HG02943 (cell line): Measurements from ENCODE around the gene LARP4B.
"Not testable (repeated sequence)": the region's sequence is repeated elsewhere in the genome, so short reads cannot be mapped to it uniquely, and the experiment has no call there.

Experiments used
- ATAC-seq: cut with Tn5 transposase; IDR thresholded peaks from one replicate; pipeline ENCODE4 v1.9.1; 2021; ENCODE audit warnings: mild to moderate bottlenecking, low read depth, moderate library complexity; ENCODE audit not compliant: unreplicated experiment

The LARP4B gene

DNA sequence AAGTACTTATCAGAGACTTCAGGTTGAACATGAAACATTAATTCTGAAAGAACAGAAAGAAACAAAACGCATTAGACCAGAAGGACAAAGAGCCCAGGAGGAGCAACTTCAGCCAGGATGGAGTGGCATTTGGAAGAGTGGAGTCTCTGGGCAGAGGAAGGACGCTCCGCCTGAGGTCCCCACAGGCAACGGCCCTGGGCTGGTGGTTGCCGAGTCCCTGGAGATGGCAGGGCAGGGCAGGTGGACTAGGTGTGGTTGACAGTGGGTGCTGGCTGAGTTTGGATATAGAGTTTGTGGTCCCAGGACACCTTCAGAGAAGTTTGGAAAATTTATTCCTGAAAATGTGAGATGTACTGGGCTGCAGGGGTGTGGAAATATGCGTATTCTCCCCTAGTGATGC is 27.4 kb upstream of the LARP4B start:
- no peak for ATAC-seq

DNA sequence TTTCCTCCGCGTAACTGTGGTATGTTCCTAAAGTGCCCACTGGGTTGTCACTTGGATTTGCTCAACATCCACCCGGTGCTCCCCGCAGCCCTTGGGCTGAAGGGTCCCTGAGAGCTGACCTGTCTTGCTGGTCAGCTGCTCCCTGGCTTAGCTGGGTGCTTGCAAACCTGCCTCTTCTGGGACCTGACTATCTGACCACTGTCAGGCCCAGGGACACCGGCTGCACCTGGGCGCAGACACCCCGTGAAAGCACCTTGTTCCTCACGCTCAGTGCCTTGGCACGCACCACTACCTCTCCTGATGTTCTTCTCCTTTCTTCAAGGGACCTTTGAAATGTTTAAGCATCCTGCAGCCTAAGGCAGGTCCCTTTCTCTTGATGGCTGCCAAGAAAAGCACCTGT is 26.6 kb upstream of the LARP4B start:
- no peak for ATAC-seq

DNA sequence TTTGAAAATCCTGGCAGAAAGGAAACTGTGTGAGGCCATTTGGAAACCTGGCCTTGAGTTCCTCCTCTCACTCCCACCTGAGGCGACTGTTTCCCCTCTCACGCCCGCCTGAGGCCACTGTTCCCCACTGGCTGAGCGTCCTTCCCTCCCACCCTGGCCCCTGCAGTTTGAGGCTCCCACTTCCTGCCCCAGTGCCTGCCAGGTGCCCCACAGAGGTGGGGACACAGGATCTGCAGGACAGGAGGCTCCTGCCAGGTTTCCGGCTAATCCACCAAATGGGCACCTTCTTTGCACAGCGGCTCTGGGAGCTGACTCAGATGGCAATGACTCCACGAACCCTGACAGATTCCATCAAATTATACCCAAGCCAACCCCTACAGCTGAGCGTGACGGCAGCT is 24.3 kb upstream of the LARP4B start:
- ATAC-seq: no peak

DNA sequence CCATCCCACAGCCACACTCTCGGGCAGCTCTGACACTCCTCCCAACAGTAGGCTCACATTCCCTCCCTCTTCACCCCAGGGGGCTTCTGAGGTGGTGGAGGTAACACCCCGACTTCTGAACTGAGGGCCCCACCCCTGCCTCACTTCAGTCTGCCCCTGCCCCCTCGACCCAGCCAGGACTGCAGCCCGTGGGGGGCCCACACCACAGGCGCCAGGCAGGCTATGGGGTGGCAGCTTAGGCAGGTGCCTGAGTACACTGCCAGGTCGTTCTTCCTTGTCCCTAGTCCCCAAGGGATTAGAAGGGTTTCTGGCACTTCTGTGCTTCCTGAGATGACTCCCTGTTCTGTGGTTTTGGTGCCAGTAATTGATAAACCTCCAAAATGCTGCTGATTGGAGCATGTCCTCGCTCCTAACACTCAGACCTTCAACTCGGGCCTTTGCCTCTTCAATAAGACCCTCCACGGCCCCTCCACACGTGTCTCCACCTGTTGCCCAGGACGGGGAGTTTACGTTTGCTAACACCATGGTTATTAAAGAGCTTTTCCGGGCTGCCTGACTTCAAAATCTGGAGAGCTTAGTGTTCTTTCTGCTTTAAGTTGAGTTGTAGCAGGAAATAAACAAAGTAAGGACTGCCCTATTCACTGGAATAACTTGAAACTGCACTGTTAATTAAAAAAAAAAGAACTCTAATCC is 23.8 kb upstream of the LARP4B start:
- no peak for ATAC-seq

DNA sequence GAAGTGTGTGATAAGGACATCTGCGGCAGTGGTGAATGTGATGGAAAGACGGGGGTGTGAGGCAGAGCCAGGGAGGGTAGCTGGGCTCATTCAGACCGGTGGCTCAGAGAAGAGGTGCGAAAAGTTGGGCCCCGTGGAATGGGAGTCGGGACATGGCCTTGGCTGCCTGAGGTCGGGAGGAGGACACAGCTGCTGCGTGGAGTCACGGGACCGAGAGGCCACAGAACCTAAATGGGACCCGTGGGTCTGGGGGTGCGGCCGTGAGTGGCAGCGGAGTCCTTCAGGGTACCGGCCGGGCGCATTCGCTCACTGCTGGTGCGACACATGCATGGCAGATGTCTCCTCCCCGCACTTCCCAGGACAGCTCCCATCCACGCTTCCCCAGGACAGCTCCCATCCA is 22.9 kb upstream of the LARP4B start:
- no peak for ATAC-seq

DNA sequence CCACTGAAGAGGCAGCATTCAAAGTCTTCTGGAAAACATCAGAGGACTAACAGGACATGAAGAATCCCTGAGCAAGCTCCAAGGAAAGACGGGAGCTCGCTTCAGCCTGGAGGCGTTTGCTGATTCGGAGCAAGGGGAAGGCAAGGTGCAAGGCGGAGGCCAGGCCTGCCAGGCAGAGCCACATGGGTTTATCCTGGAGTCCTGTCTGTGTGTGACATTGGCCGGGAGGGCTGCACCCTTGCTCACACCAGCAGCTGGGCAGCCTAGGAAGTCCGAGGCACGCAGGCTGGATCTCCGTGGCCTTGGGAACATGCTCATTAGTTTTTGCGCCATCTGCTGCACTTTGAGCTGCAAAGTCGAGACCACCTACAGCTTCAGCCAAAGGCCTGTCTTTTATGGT is 22.3 kb upstream of the LARP4B start:
- ATAC-seq: no peak

DNA sequence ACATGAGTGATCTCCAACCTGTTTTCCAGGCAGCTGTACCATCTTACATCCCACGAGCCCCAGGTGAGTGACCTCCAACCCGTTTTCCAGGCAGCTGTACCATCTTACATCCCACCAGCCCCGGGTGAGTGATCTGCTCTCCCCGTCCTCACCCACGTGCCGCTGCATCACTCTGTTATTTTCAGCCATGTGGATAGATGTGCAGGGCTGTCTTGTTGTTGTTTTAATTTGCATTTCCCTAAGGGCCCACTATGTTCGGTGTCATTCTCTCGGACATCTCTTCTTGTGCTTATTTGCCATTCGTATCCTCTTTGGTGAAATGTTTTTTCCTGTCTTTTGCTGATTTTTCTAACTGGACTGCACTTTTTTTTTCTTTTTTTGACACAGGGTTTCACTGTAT is 17.9 kb upstream of the LARP4B start:
- no peak for ATAC-seq

DNA sequence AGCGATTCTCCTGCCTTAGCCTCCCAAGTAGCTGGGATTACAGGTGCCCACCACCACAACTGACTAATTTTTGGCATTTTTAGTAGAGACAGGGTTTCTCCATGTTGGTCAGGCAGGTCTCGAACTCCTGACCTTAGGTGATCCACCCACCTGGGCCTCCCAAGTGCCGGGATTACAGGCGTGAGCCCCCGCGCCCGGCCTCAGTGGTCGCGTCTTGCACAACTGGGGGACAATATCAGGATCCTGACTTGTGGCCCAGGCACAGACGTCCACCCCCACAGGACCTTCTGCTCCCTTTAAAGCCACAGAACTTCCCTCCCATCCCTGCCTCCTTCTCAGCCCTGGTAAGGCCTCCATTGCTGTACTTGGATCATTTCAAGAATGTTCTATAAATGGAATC is 16.8 kb upstream of the LARP4B start:
- ATAC-seq: no peak

DNA sequence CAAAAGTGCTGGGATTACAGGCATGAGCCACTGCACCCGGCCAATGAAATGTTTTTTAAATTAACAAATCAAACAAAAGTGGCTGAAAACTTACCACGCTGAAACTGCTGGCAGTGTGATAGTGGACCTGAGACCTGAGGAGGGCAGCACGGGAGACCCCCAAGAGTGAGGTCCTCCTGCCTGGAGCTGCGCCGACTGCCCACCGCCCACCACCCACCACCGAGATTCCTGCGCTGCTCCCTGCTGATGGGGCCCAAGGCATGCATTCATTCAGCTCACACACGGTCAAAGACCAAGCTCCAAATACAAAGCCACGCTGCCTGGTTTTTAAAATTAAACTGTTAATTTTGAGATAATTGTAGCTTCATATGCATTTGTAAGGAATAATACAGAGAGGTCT is 16.4 kb upstream of the LARP4B start:
- ATAC-seq: no peak

DNA sequence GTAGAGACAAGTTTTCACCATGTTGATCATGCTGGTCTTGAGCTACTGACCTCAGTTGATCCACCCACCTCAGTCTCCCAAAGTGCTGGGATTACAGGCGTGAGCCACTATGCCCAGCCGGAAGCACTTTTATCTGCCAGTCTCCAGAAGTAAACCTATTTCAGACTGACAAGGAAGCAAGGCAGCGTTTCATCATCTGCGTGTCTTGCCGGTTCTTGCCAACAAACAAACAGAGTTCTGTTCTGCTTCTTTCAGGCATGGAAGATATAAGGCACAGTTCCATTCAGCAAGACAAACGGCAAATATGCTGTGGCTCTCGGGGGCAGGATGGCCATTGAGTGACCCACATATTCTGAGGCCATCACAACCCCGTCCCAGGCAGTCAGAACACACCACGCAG is 15.5 kb upstream of the LARP4B start:
- ATAC-seq: no peak

DNA sequence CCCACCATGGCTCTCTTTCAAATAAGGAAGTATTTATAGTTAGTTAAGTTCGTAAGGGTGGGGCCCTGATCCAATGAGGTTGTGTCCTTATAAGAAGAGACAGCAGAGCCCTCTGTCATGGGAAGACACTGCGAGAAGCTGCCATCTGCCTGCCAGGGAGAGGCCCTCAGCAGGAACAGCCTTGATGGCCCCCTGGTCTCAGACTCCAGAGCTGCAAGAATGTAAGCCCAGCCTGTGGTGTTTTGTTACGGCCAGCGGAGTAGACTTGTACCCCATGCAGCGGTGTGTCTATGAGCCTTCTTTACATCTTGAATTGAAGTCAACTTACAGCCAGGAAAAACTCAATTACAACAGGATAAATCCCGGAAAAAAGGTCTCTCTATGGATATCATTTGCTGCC is 14.3 kb upstream of the LARP4B start:
- no peak for ATAC-seq

DNA sequence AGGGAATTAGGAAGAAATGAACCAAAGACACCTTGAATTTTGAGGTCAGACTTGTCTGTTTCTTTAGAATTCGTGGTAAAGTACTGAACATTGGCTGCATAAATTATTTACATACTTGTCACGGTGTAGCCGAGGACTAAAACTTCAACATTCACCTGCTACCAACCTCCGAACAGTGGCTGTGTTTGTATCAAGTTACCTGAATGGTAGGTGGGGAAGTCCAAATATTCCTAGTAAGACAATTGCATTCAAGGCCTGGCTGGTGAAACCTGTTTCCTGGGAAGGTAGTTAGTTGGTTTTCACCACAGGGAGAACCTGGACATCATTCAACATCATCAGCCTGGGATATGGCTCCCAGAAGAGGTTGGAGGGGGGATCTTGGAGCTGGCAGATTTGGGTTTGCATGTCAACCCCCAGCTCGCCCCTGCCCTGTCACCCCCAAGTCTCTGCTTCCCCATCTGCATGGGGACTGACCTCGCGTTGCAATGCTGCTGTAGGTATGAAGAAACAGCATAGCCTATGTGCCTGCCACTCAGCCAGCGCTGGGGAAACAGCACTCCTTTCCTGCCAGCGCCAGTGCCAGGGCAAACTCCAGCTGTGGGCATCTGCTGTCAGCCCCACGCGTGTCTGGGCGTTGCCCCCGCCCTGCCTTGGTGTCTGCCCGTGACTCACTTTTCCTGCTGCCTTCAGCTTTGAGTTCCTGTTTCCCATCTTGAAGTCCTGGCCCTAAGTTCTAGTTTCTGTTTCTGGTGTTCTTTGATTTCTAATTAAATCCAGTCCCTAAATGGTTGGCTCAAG is 12.7 kb upstream of the LARP4B start:
- ATAC-seq: no peak

DNA sequence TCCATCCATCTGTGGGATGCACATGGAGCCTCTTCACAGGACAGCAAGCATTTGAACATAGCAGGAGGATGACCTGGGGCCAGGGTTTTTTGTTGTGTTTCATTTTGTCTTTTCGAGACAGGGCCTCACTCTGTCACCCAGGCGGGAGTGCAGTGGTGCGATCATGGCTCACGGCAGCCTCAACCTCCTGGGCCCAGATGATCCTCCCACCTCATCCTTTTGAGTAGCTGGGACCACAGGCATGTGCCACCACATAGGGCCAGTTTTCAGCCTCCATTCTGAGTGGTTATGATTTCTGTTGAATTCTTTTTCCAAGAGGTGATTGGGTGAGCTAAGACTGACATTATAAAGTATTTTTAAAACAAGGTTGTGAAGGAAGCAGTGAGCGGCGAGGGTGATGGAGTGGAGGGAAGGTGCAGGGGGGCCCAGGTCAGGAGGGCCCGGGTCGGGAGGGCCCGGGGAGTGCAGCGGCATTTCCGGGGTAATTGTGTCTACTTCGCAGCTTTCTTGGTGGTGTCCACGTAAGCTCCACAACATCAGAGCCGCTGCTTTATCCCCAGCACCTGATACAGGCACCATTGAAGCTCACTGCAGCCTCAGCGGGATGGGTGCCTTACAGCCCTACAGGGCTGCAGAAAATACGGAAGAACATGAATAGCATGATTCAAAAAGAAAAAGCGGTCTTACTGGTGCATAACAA is 12.0 kb upstream of the LARP4B start:
- no peak for ATAC-seq

DNA sequence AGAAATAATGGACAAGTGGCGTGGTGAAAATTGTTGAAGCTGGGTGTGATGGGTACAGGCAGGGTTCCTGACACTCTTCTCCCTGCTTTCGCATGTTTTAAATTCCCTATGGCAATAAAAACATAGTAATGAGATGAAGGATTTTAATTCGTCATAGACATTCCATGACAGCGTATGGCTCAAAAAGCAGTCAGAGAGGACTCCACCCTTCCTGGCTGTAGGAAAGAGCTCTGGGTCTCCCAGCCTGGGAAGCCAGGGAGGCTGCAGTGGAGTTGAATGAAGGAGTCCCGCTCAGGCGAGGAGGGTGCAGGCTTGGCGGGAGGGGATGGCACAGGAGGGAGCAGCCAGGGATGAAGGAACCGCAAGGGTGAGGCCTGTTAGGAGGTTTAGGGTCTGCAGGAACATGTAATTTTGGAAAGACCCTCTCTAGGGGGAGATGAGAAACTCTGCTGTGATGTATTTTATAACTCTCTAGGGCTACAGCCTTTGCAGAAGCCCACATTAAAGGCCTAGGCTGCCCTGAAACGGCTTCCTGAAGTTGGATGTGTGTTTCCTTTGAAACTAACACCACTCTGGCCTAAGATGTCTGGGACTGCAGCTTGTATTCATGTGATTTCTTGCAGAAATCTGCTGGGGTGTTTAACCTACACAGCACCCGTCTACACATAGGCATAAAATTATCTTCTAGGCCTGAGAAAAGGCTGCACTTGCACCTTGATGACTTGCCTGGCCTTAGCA is 7.6 kb upstream of the LARP4B start:
- no peak for ATAC-seq

DNA sequence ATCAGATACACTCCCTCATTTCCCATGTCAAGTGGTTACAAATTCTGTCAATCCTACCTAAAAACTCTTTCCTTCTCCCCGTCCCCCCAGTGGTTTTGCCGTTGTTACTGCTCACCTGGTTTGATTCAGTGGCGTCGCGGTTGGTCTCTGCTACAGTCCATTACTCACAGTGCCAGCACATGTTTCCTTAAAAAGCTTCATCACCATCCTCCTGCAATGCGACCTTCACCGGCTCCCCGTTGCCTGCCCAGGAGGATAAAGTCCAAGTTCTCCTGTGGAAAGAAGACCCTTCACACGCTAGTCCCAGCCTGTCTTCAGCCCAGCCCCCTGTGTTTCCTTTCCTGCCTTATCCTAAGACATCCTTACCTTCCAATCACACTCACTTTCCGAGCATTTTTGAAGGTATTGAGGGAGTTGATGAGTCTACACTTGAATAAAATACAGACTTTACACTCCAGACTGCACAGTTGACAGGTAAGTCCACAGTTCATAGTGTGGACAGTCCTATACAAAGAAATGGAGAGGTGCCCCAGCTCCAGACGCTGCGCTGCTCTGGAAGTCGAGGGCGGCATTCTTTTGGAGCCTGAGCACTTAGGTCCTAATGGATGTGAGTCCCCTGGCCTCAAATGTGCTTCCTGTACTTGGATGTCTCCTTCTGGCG is 3.4 kb upstream of the LARP4B start:
- no peak for ATAC-seq

DNA sequence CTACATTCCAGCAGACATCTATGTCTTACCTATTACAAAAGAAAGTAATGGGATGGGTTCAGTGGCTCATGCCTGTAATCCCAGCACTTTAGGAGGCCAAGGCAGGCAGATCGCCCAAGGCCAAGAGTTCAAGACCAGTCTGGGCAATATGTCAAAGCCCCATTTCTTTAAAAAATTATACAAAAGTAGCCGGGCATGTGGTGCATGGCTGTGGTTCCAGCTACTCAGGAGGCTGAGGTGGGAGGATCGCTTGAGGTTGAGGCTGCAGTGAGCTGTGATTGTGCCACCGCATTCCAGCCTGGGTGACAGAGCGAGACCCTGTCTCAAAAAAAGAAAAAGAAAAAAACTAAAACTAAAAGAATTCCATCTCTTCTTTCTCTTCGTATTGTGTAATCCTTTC is 2.7 kb upstream of the LARP4B start:
- not testable (repeated sequence) for ATAC-seq

DNA sequence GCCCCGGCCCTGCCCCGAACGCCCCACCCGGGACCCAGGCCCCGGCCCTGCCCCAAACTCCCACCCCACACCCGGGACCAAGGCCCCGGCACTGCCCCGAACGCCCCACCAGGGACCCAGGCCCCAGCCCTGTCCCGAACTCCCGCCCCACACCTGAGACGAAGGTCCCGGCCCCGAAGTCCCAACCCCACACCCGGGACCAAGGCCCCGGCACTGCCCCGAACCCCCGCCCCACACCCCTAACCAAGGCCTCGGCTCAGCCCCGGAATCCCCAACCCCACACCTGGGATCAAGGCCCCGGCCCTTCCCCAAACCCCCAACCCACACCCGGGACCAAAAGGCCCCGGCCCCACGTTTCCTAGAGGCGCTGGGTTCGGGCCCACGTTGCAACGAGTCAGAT is 1.1 kb upstream of the LARP4B start:
- no peak for ATAC-seq

DNA sequence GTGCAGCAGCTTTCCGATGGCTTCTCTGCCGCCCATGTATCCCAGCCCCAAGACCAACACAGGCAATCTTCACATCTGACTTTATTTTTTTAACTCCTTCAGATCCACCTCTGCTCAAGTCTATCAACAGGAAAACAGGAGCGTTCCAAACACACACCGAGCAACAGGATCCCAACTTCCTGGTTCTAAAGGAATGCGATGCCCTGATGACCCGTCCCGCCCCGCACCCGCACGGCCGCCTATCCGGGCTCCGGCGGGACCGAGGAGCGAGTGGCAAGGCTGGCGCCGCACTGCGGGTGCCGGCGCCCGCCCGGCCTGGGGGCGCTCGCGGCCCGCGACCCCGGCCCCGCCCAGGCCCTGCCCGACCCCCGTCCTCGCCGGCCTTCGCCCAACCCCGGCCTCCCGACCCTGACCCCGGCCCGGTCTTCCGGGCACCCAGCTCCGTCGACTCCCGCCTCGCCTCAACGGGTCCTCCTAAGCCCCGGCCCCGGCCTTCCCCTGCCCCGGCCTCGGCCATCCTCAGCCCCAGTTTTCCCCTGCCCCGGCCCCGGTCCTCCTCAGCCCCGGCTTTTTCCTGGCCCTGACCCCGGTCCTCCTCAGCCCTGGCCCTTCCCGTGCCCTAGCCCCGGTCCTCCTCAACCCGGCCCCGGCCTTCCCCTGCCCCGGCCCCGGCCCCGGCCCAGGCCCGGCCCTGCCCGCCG is 730 bp downstream of the LARP4B start:
- no peak for ATAC-seq

DNA sequence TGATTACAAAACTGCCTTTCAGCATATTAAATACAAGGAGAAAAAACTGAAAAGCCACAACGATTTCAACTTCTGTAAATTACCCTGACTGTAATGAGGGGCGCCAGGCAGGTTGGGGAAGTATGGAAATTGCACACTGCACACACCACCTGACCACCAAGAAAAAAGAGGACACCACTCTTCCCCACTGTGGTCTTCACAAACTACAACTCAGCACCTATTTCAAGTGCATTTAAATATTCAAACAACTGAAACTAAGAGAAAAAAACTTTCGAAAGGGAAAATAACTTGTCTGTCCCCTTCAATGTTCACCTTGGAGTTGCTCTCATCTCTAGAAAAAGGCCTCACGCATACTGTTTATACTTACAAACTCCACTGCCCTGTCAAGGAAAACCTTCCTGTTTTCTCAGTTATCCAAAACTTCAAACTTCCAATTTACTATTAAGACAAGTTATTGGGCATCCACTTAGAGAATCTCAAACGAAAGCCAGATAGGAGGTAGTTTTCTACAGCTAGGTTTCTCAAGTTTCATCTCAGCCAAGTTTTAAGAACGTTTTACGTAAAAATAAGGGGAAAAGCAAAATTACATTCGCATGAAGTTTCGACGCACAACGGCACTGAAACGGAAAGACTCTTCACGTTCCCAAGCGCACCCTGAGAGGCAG is 1.4 kb downstream of the LARP4B start:
- no peak for ATAC-seq
